GM19324 (cell line): Measurements from ENCODE around the gene STRN3.
A peak's percentile ranks its signal among the peaks of the same experiment; 100 is the strongest.
"Not testable (repeated sequence)": the region's sequence is repeated elsewhere in the genome, so short reads cannot be mapped to it uniquely, and the experiment has no call there.

Experiments
- ATAC-seq: cut with Tn5 transposase; IDR thresholded peaks from one replicate; pipeline ENCODE4 v1.9.1; 2021; ENCODE audit warnings: mild to moderate bottlenecking, moderate library complexity; ENCODE audit not compliant: unreplicated experiment, low FRiP score

Gene STRN3

GRCh38 chr14:30972882-30973582 lies 53.1 kb downstream of the STRN3 start:
- ATAC-seq: no peak

- not testable (repeated sequence) for ATAC-seq
Measured at GRCh38 chr14:30972036-30972732, 54.0 kb downstream of the STRN3 start.

GRCh38 chr14:30971586-30971985 lies 54.6 kb downstream of the STRN3 start:
- no peak for ATAC-seq

- peak; percentile 54 for ATAC-seq
Measured at GRCh38 chr14:30969796-30970195, 56.4 kb downstream of the STRN3 start.

DNA sequence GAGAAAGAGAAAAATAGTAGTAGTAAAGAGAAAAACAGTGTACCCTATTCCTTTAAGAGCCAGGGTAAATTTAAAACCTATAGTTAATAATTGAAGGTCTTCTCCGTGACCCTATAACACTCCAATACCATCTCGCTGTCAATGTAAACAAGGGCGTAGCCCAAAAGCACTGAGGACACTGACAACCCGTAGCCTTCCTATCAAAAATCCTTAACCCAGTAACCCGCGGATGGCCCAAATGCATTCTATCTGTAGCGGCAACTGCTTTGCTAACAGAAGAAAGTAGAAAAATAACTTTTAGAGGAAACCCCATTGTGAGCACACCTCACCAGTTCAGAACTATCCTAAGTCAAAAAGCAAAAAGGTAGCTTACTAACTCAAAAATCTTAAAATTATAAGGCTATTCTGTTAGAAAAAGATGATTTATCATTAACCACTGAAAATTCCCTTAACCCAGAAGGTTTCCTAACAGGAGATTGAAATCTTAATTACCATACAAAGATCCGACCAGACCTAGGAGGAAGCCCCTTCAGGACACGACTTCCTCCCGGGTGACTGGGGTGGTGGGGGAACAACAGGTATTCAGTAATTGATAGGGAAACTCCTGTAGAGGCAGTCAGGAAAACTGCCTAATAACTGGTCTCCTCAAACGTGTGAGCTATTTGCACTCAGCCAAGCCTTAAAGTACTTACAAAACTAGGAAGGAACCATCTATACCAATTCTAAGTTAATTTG lies 58.6 kb downstream of the STRN3 start:
- not testable (repeated sequence) for ATAC-seq

DNA sequence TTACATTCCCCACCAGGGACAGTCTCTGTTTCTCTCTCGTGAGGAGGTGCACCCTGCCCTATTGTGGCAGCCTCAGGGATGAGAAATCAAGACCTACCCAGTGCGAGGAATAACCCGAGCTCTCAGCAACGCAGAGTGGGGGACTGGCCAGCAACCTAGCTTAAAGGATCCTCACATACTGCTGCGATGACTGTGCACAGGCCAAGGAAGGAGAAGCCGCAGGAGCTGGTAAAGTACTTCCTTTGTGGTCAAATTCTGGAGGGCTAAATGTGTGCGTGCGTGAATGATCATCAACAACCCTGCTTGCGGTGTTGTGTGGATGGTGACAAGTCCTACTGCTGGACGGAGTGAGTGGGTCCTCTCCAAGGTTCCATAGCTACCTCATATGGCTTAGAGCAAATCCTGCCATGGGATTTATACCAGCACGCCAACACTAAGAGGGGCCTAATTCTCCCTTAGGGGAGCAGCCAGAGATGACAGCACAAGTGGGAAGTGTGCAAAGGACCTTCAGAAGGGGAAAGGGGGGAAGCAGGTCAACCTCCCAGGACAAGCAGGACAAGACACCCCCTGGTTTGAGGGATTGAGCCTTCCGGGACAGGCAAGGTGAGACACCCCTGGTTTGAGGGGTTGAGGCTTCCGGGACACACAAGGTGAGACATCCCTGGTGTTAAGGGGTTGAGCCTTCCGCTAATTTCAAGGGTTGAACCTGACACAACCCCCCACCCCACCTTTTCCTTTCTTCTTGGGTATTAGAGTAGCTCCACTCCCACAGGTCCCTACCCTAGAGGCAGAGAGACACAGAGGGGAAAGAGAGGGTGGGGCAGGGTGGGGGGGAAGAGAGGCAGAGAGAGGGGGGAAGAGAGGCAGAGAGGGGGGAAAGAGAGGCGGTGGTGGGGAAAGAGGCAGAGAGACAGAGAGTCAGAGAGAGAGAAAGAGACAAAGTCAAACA lies 59.5 kb downstream of the STRN3 start:
- no peak for ATAC-seq

DNA sequence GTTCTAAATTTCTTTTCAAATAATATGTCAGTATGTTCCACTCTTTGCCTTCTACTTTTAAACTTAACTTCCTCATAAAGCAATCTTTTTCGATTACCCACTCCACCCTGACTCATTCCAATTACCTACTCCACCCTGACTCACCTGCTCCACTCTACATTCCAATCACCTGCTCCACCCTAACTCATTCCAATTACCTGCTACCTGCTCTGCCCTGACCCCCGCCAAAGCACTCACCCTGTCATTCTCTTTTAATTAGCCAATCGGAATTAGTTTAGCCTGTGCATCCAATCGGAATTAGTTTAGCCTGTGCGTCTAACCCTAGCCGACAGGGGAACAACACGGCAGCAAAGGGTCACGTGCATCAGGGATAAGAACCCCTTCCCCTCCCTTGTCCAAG lies 60.3 kb downstream of the STRN3 start:
- ATAC-seq: not testable (repeated sequence)

GRCh38 chr14:30962537-30962936 lies 63.6 kb downstream of the STRN3 start:
- not testable (repeated sequence) for ATAC-seq

GRCh38 chr14:30961330-30961729 lies 64.8 kb downstream of the STRN3 start:
- no peak for ATAC-seq

- ATAC-seq: no peak
Measured at GRCh38 chr14:30960216-30960615, 66.0 kb downstream of the STRN3 start.

- no peak for ATAC-seq
Measured at GRCh38 chr14:30958555-30959407, 67.4 kb downstream of the STRN3 start.

- ATAC-seq: peak; percentile 62
Measured at GRCh38 chr14:30957813-30958370, 68.3 kb downstream of the STRN3 start.

DNA sequence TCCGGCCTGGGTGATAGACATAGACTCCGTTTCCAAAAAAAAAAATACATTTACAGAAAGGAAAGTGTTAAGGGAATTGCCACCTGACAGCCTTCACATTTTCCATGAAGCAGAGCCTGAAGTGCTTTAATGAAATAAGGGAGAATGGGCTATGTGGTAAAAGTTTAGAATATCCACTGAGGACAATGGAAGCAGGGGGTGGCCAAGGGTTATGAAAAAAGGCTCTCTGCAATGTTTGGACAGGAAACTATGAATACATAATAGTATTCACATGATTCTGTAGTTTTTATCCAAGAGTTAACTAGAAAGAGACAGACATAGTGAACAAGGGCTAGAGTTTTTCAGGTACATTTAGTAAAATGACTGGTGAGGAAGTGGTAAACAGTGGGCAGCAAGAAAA lies 76.5 kb downstream of the STRN3 start:
- no peak for ATAC-seq

DNA sequence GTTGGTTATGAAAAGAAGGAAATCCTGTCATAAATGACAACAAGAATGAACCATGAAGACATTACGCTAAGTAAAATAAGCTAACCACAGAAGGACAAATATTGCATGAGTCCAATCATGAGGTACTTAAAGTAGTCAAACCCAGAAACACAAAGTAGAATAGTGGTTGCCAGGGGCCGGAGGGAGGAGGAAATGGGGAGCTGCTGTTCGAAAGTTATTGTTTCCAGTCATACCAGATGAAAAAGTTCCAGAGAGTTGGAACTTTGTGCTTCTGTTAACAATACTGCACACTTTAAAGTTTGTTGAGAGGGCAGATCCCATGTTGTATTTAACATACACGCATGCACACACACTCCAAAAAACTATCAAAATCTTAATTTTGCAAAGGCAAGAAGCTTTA lies 82.5 kb downstream of the STRN3 start:
- ATAC-seq: no peak

GRCh38 chr14:30940886-30941285 lies 85.3 kb downstream of the STRN3 start:
- ATAC-seq: no peak

DNA sequence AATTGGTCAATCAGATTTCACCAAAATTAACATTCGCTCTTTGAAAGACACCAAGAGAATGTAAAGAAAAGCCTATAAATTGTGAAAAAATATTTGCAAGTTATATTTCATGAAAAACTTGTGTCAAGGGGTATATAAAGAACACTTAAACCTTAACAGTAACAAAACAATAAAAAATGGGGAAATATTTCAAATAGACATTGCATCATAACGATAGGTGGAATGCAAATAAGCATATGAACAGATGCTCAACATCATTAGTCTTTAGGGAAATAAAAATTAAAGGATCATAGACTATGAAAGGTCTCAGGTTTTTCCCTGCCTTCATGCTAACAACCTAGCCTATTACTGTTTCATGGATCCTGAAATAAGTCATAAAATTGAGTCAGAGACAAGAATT lies 87.6 kb downstream of the STRN3 start:
- ATAC-seq: no peak

DNA sequence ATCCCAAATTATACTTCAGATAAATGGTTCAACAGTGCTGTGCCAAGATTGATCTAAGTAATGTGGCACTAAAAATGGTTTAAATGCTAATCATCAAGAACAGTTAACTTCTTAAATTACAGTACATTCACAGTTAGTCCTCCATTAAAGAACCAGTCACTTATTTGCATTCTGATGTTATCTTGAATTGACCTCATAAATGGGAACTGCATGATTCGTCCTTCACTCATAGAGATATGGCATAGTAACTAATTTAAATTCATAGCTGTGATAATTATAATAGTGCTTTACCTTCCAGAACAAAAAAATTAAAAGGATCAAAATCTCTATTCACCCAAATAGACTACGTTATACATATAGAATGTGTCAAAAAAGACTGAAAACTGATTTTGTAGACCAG lies 90.7 kb downstream of the STRN3 start:
- ATAC-seq: no peak

DNA sequence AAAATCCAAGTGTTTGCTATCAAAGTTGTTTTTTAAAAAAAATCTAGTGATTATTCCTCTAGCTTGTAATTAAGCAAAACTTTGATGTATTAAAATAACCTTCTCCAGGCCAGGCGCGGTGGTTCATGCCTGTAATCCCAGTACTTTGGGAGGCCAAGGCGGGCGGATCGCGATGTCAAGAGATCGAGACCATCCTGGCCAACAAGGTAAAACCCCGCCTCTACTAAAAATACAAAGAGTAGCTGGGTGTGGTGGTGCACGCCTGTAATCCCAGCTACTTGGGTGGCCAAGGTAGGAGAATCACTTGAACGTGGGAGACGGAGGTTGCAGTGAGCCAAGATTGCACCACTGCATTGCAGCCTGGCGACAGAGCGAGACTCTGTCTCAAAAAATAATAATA lies 92.2 kb downstream of the STRN3 start:
- not testable (repeated sequence) for ATAC-seq

- ATAC-seq: no peak
Measured at GRCh38 chr14:30928462-30928861, 97.7 kb downstream of the STRN3 start.
